GM12878 (cell line): Measurements from ENCODE around the gene METTL23. TPM values are rescaled to one million over a fixed set of nuclear protein-coding genes. Genes with fewer than 3 reads are reported as not detected.

ENCODE experiments used
- ATAC-seq: fragments of 200-7000 bp; cut with Tn5 transposase; 3 replicates; pipeline ENCODE4 v1.9.1; 2020; ENCODE audit warnings: mild to moderate bottlenecking, moderate library complexity
- BruUV-seq: library from RNA; stranded (reverse); fragments of 400-500 nt; replicated peaks from 2 replicates; lab custom pipeline; 2021; lab: Mats Ljungman, UMichigan
- CTCF ChIA-PET: fragments of 300-600 bp; sonication (Branson Sonifier 250); formaldehyde crosslinking; extraction: SDS; loops from one replicate; lab custom pipeline; 2021; ENCODE audit warnings: inconsistent platforms; lab: Yijun Ruan, JAX
- POLR2A ChIA-PET: fragments of 350-600 bp; formaldehyde crosslinking; extraction: SDS; loops from one replicate; lab custom pipeline; 2021; ENCODE audit warnings: inconsistent platforms; lab: Charles Lee
- RAD21 ChIA-PET: fragments of 300-600 bp; sonication (Branson Sonifier 250); formaldehyde crosslinking; loops from one replicate; lab custom pipeline; 2023; ENCODE audit warnings: antibody characterized with exemption; ENCODE audit not compliant: unreplicated experiment; lab: Charles Lee
- SMC1A ChIA-PET: fragments of 300-600 bp; sonication (Branson Sonifier 250); formaldehyde crosslinking; loops from one replicate; lab custom pipeline; 2023; ENCODE audit not compliant: unreplicated experiment, uncharacterized antibody; lab: Charles Lee
- DNase-seq: peaks from one replicate; pipeline ENCODE4 v3.0.0-alpha.2; 2011; ENCODE audit warnings: low read depth, low spot score
- FAIRE-seq: peaks from 3 replicates; lab custom pipeline; 2011; peaks lifted over from hg19 to GRCh38; lab: Jason Lieb, UNC
- H2AFZ ChIP-seq: 2 replicates; pipeline ENCODE4 v1.6.0; 2011; ENCODE audit warnings: low read depth, low read length, control low read depth; ENCODE audit not compliant: control insufficient read depth
- H3K27ac ChIP-seq: 2 replicates; pipeline ENCODE4 v1.5.1; 2011; ENCODE audit warnings: control low read depth; ENCODE audit not compliant: control insufficient read depth, insufficient read depth
- H3K27me3 ChIP-seq, 2 experiments: replicated peaks in 1 of 2; 2 replicates each; pipeline versions ENCODE4 v1.6.0 to v1.6.1; 2011; ENCODE audit warnings: low read length in 1 of 2; ENCODE audit not compliant: control insufficient read depth in 2 of 2, insufficient read depth in 2 of 2
- H3K36me3 ChIP-seq, 2 experiments: 2 replicates each; pipeline ENCODE4 v1.5.1; 2011; ENCODE audit warnings: low read length in 1 of 2; ENCODE audit not compliant: control insufficient read depth in 2 of 2, insufficient read depth in 2 of 2
- H3K4me1 ChIP-seq: 2 replicates; pipeline ENCODE4 v1.6.1; 2011; ENCODE audit warnings: mild to moderate bottlenecking, low read length, moderate library complexity, mixed read lengths; ENCODE audit not compliant: control insufficient read depth, insufficient read depth
- H3K4me2 ChIP-seq: 2 replicates; pipeline ENCODE4 v1.6.0; 2011; ENCODE audit warnings: control low read depth; ENCODE audit not compliant: control insufficient read depth, insufficient read depth
- H3K4me3 ChIP-seq: fragments of 200-600 bp; sonication (generic); 2 replicates; pipeline ENCODE4 v1.5.1; 2016
- H3K79me2 ChIP-seq: 2 replicates; pipeline ENCODE4 v1.6.0; 2011; ENCODE audit warnings: low read length; ENCODE audit not compliant: control insufficient read depth, insufficient read depth
- H3K9ac ChIP-seq: 2 replicates; pipeline ENCODE4 v1.8.0; 2011; ENCODE audit warnings: low read length, control low read depth, mixed read lengths; ENCODE audit not compliant: control insufficient read depth, insufficient read depth
- H3K9me3 ChIP-seq: replicated peaks from 3 replicates; pipeline ENCODE4 v1.5.1; 2011; ENCODE audit warnings: mild to moderate bottlenecking, low read length; ENCODE audit not compliant: control insufficient read depth, insufficient read depth
- H4K20me1 ChIP-seq: 2 replicates; pipeline ENCODE4 v1.6.0; 2011; ENCODE audit not compliant: control insufficient read depth, insufficient read depth
- CTCF ChIP-seq, 3 experiments: IDR thresholded peaks in 2 of 3; conservative IDR thresholded peaks in 1 of 3; 2 replicates each; pipeline ENCODE4 v1.5.1; 2011; ENCODE audit warnings: low read depth in 3 of 3, low read length in 3 of 3, mild to moderate bottlenecking in 3 of 3, control low read depth in 2 of 3, moderate library complexity in 2 of 3, inconsistent platforms in 1 of 3, mixed read lengths in 1 of 3; ENCODE audit not compliant: control insufficient read depth in 2 of 3, insufficient read depth in 1 of 3; ENCODE audit errors: extremely low read depth in 1 of 3
- NFXL1 ChIP-seq: fragments of 450-650 bp; IDR thresholded peaks from 2 replicates; pipeline ENCODE4 v1.6.1; 2017; ENCODE audit warnings: antibody characterized with exemption, mild to moderate bottlenecking, borderline replicate concordance
- WRNIP1 ChIP-seq: IDR thresholded peaks from 2 replicates; pipeline ENCODE4 v1.6.1; 2011; ENCODE audit warnings: low read depth, low read length, improper control_type of control experiment, borderline replicate concordance
- WGBS: methylation state at CpG from one replicate; pipeline ENCODE4 v1.1.6; 2016; ENCODE audit warnings: low lambda C conversion rate; ENCODE audit not compliant: insufficient replicate concordance, insufficient coverage; ENCODE audit errors: missing lambda C conversion rate; 5-methylcytosine and 5-hydroxymethylcytosine counted together
- in situ Hi-C: fragments of 300-500 bp; cut with MboI; formaldehyde crosslinking; loops from 9 replicates; pipeline ENCODE4 v1.14.3; 2018; ENCODE audit warnings: mixed read lengths
- intact Hi-C: fragments of 100-400 bp; cut with micrococcal nuclease; formaldehyde crosslinking; loops from one replicate; pipeline ENCODE4 v1.14.2; 2022; ENCODE audit not compliant: unreplicated experiment
- polyA plus RNA-seq, 11 experiments: library from polyadenylated mRNA; depleted of rRNA in 4 of 11; unstranded in 6 of 11; stranded (reverse) in 5 of 11; fragments of >200 nt; fragmentation: Nextera tagmentation in 4 of 11; fragmentation: Illumina TruSeq in 1 of 11; extraction: Ambion mirVana in 4 of 11; extraction: Trizol in 1 of 11; gene quantifications; 1 replicate in 1 of 11; 2 replicates in 10 of 11; pipeline versions ENCODE4 v1.2.1 to v1.2.3, GENCODE V29; 2011 to 2016; ENCODE audit warnings: inconsistent platforms in 2 of 11, missing spikeins in 2 of 11, low read depth in 1 of 11
- total RNA-seq, 4 experiments: library from RNA; depleted of rRNA in 3 of 4; stranded (reverse); fragments of >200 nt in 3 of 4; fragmentation: Illumina TruSeq in 1 of 4; extraction: Trizol in 1 of 4; gene quantifications; 2 replicates each; pipeline versions ENCODE4 v1.2.1 to v1.2.3, GENCODE V29; 2013 to 2021

METTL23 gene
- total and polyA plus RNA-seq, 10 of the 15 experiments (the other 5 are each of a cell fraction or from before 2014, with no cell fraction given), result 25.6 to 61.5 (median 30.9) TPM

- DNase-seq, result no peak
- Histone ChIP-seq H3K4me3 (no peak overlapping the region), H3K4me2 (no peak overlapping the region), H3K9ac (no peak overlapping the region), H3K36me3 (no peaks in the 10 kb centered on the region), H4K20me1 (no peaks in the 10 kb centered on the region), H3K79me2 (no peaks in the 10 kb centered on the region), H3K27me3 (no peaks in the 10 kb centered on the region; a peak in 2 of 4 replicates), H3K27ac (no peak overlapping the region), H3K4me1 (no peaks in the 10 kb centered on the region), H3K9me3 (no peaks in the 10 kb centered on the region), H2AFZ (no peak overlapping the region)
- WGBS, result 98% methylated on average over 3 of the region's 3 CpGs
- intact Hi-C loops, result no loop called here
- no peak for FAIRE-seq
- ATAC-seq, result no peak
- no peak for TF ChIP-seq NFXL1
- ChIA-PET SMC1A (no interaction called here), RAD21 (no interaction called here), CTCF (interaction anchor here (0.9 kb wide), 1 partner anchor 110 kb away, joined by 3 read pairs; no protein-coding TSS in a partner anchor), POLR2A (interaction anchor here (0.6 kb wide), 1 partner anchor 178 kb away, joined by 3 read pairs; no protein-coding TSS in a partner anchor)
- no TSS peak for BruUV-seq
- in situ Hi-C loops, result no loop called here
Measured at GRCh38 chr17:76706817-76707216, 19.8 kb upstream of the METTL23 start.

- Histone ChIP-seq H3K36me3 (no peaks in the 10 kb centered on the region), H3K27me3 (no peaks in the 10 kb centered on the region; a peak in 2 of 4 replicates), H4K20me1 (no peaks in the 10 kb centered on the region), H3K4me2 (no peak overlapping the region), H3K4me3 (no peak overlapping the region), H3K79me2 (no peaks in the 10 kb centered on the region), H2AFZ (no peak overlapping the region), H3K9me3 (no peaks in the 10 kb centered on the region), H3K4me1 (no peaks in the 10 kb centered on the region), H3K9ac (no peak overlapping the region), H3K27ac (no peak overlapping the region)
- FAIRE-seq (no peak), DNase-seq (no peak), ATAC-seq (no peak)
- CTCF ChIA-PET, result interaction anchor here (1.0 to 1.5 kb wide), 4 partner anchors 9 to 83 kb away, joined by 3 to 6 read pairs (median 4); no protein-coding TSS in a partner anchor
- SMC1A ChIA-PET, result interaction anchor here (0.6 kb wide), 1 partner anchor 379 kb away, joined by 3 read pairs; no protein-coding TSS in a partner anchor
- WGBS, result 47% methylated on average over 14 of the region's 14 CpGs
- RAD21 ChIA-PET, result no interaction called here
- BruUV-seq, result no TSS peak
- in situ Hi-C loops (no loop called here), intact Hi-C loops (no loop called here)
- TF ChIP-seq CTCF (IDR thresholded peaks at IDR 0.05 in 2 of 3, conservative IDR thresholded peaks at IDR 0.05 in 1 of 3; ENCODE audit: control insufficient read depth in 2 of 3, extremely low read depth in 1 of 3, insufficient read depth in 1 of 3, low read depth in 3 of 3, low read length in 3 of 3), result 0 out of 6 replicates have a peak, but pooled peaks of 2 of the 3 experiments have one; percentile 2 to 5
- no peak for TF ChIP-seq WRNIP1
- POLR2A ChIA-PET, result interaction anchor here (0.5 kb wide), 1 partner anchor 148 kb away, joined by 3 read pairs; no protein-coding TSS in a partner anchor
Measured at GRCh38 chr17:76707985-76708807, 18.4 kb upstream of the METTL23 start.
